Iris pigment epithelial cell (primary cell): Measurements from ENCODE around the gene RBBP4.
A peak's percentile ranks its signal among the peaks of the same experiment; 100 is the strongest.
"Not testable (repeated sequence)": the region's sequence is repeated elsewhere in the genome, so short reads cannot be mapped to it uniquely, and the experiment has no call there.

Source experiments
- DNase-seq: peaks from one replicate; pipeline ENCODE4 v3.0.0-alpha.2; 2011; ENCODE audit warnings: low read depth

Gene RBBP4

GRCh38 chr1:32639489-32640075, 11.4 kb upstream of the RBBP4 start:
- DNase-seq = no peak

GRCh38 chr1:32642292-32642827, 8.6 kb upstream of the RBBP4 start:
- not testable (repeated sequence) for DNase-seq

GRCh38 chr1:32644426-32644825, 6.6 kb upstream of the RBBP4 start:
- no peak for DNase-seq

GRCh38 chr1:32647308-32648134, 3.5 kb upstream of the RBBP4 start:
- DNase-seq = no peak

GRCh38 chr1:32650248-32650751, 708 bp upstream of the RBBP4 start, which contains the start of gene ZBTB8OS:
ZBTB8OS (minus strand) TSS chr1:32650550; CDS start chr1:32650529, 21 bp downstream.
- DNase-seq = peak; percentile 94

GRCh38 chr1:32651461-32652073, 559 bp downstream of the RBBP4 start:
- peak; percentile 58 for DNase-seq

GRCh38 chr1:32652244-32652962, 1.4 kb downstream of the RBBP4 start:
- DNase-seq = no peak

GRCh38 chr1:32659581-32659980, 8.6 kb downstream of the RBBP4 start:
- no peak for DNase-seq

- no peak for DNase-seq
Measured at GRCh38 chr1:32665915-32666314, 14.9 kb downstream of the RBBP4 start.

- peak; percentile 20 for DNase-seq
Measured at GRCh38 chr1:32666901-32667566, 16.0 kb downstream of the RBBP4 start.

- not testable (repeated sequence) for DNase-seq
Measured at GRCh38 chr1:32668716-32669115, 17.7 kb downstream of the RBBP4 start.

- DNase-seq = no peak
Measured at GRCh38 chr1:32676945-32677344, 25.9 kb downstream of the RBBP4 start.

- DNase-seq = not testable (repeated sequence)
Measured at GRCh38 chr1:32679993-32680392, 29.0 kb downstream of the RBBP4 start.

- DNase-seq = no peak
Measured at GRCh38 chr1:32680642-32681041, 29.6 kb downstream of the RBBP4 start.

GRCh38 chr1:32681509-32681908, 30.5 kb downstream of the RBBP4 start:
- peak; percentile 57 for DNase-seq

GRCh38 chr1:32681999-32682398, 31.0 kb downstream of the RBBP4 start:
- no peak for DNase-seq

GRCh38 chr1:32683397-32683796, 32.4 kb downstream of the RBBP4 start:
- no peak for DNase-seq

GRCh38 chr1:32684167-32684811, 33.3 kb downstream of the RBBP4 start:
- peak; percentile 76 for DNase-seq

- no peak for DNase-seq
Measured at GRCh38 chr1:32685498-32685897, 34.5 kb downstream of the RBBP4 start.

- no peak for DNase-seq
Measured at GRCh38 chr1:32686387-32686786, 35.4 kb downstream of the RBBP4 start.
